Glutamatergic neuron (in vitro differentiated cells): ENCODE measurements around the gene POLR1A. TPM values are rescaled to one million over a fixed set of nuclear protein-coding genes. Genes with fewer than 3 reads are reported as not detected.

ENCODE experiments used
- DNase-seq: peaks from one replicate; pipeline ENCODE4 v3.0.0; 2022
- H3K27ac Mint-ChIP-seq: one replicate; pipeline ENCODE4 v1.8.0; 2020; ENCODE audit warnings: mild to moderate bottlenecking, mixed read lengths, inconsistent platforms; ENCODE audit not compliant: unreplicated experiment
- H3K27me3 Mint-ChIP-seq: one replicate; pipeline ENCODE4 v1.8.0; 2020; ENCODE audit warnings: mild to moderate bottlenecking, moderate library complexity, mixed read lengths, inconsistent platforms; ENCODE audit not compliant: unreplicated experiment
- H3K36me3 Mint-ChIP-seq: one replicate; pipeline ENCODE4 v1.8.0; 2020; ENCODE audit warnings: mild to moderate bottlenecking, mixed read lengths, inconsistent platforms; ENCODE audit not compliant: unreplicated experiment
- H3K4me1 Mint-ChIP-seq: one replicate; pipeline ENCODE4 v1.8.0; 2020; ENCODE audit warnings: mild to moderate bottlenecking, low read depth, mixed read lengths, inconsistent platforms; ENCODE audit not compliant: unreplicated experiment
- H3K4me3 Mint-ChIP-seq: one replicate; pipeline ENCODE4 v1.8.0; 2020; ENCODE audit warnings: mild to moderate bottlenecking, mixed read lengths, inconsistent platforms; ENCODE audit not compliant: unreplicated experiment
- H3K9me3 Mint-ChIP-seq: one replicate; pipeline ENCODE4 v1.8.0; 2020; ENCODE audit warnings: mild to moderate bottlenecking, moderate library complexity, mixed read lengths, inconsistent platforms; ENCODE audit not compliant: unreplicated experiment
- total RNA-seq: library from RNA; stranded (reverse); fragmentation: NEBNext Ultra II Directional; extraction: Animal tissue kit (Norgen Biotek cat#: 25700); gene quantifications from one replicate; pipeline ENCODE4 v1.2.1, GENCODE V29; 2021; ENCODE audit not compliant: unreplicated experiment
- TF ChIP-seq, protein P1 (sequence below): fragments of 200-600 bp; sonication (generic); IDR thresholded peaks from one replicate; pipeline ENCODE4 v1.5.0; 2021; ENCODE audit not compliant: partially characterized antibody, unreplicated experiment

The POLR1A gene
- total RNA-seq, 1 donor from 2014 or later, result 34.7 TPM

DNA sequence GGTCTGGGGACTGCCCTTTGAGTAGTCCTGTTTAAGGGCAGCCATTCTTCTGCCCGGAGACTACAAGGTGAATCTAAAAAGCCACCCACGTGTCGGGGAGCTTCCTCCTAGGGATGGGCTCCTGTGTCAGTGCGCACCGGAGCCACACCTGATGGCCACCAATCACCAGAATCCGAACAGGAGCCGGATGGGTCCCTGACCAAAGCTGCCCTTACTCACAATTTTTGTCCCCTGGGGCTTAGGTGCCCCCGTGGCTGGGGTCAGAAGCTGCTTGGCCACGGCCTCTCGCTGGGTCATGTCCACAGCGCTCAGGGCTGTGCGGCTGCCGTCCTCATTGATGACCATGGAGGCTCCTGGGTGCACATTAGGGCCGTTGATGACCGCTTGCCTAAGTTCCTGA lies 30.9 kb downstream of the POLR1A start:
- peaks cover 6% of the 10 kb centered on the region for H3K4me1 Mint-ChIP-seq
- TF ChIP-seq, protein P1, sequence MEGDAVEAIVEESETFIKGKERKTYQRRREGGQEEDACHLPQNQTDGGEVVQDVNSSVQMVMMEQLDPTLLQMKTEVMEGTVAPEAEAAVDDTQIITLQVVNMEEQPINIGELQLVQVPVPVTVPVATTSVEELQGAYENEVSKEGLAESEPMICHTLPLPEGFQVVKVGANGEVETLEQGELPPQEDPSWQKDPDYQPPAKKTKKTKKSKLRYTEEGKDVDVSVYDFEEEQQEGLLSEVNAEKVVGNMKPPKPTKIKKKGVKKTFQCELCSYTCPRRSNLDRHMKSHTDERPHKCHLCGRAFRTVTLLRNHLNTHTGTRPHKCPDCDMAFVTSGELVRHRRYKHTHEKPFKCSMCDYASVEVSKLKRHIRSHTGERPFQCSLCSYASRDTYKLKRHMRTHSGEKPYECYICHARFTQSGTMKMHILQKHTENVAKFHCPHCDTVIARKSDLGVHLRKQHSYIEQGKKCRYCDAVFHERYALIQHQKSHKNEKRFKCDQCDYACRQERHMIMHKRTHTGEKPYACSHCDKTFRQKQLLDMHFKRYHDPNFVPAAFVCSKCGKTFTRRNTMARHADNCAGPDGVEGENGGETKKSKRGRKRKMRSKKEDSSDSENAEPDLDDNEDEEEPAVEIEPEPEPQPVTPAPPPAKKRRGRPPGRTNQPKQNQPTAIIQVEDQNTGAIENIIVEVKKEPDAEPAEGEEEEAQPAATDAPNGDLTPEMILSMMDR, result no peak
- no peak overlapping the region for H3K4me3 Mint-ChIP-seq
- no peak for DNase-seq
- peaks cover 2% of the 10 kb centered on the region for H3K9me3 Mint-ChIP-seq
- no peaks in the 10 kb centered on the region for H3K27me3 Mint-ChIP-seq
- no peak overlapping the region for H3K27ac Mint-ChIP-seq
- peaks cover 14% of the 10 kb centered on the region for H3K36me3 Mint-ChIP-seq

DNA sequence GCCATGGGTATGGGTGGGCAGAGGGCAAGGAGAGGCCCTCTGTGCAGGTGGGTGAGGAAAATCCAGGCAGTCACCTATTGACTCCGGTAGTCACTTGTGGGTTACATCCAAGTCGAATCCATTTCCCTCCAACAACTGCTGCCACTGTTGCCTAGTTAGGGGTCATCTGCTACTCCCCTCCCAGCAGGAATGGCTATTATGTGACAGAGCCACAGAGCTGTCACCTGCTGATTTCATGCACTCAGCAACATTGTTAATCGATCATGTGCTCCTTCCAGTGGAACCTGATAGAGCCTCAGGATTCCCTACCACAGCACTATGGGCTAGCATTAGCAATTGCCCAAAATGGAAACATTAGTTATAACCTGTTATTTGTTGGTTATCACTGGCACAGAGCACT lies 31.4 kb downstream of the POLR1A start:
- no peak overlapping the region for H3K27ac Mint-ChIP-seq
- no peaks in the 10 kb centered on the region for H3K27me3 Mint-ChIP-seq
- TF ChIP-seq, protein P1, result no peak
- no peak for DNase-seq
- H3K4me1 Mint-ChIP-seq, result peaks cover 4% of the 10 kb centered on the region
- H3K9me3 Mint-ChIP-seq, result peaks cover 2% of the 10 kb centered on the region
- no peak overlapping the region for H3K4me3 Mint-ChIP-seq
- H3K36me3 Mint-ChIP-seq, result peaks cover 14% of the 10 kb centered on the region

DNA sequence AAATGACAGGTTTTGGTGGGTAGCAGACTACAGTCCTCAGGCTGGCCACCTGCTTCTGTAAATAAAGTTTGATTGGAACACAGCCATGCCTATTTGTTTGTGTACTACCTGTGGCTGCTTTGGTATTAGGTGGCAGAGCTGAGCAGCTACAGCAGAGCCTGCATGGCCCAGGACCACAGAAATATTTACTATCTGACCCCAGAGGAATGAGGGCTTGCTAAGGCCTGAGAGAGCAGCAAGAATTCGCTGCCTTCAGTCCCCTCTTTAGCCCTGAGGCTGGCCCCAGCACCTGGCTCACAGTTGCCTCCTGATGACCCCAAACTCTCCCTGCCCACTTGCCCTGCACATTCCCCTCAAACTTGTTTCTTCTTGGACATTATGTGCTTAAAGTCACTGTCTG lies 32.5 kb downstream of the POLR1A start:
- Mint-ChIP-seq H3K4me3 (no peak overlapping the region), H3K9me3 (no peaks in the 10 kb centered on the region), H3K36me3 (peaks cover 14% of the 10 kb centered on the region), H3K4me1 (no peaks in the 10 kb centered on the region), H3K27ac (no peak overlapping the region), H3K27me3 (no peaks in the 10 kb centered on the region)
- TF ChIP-seq, protein P1, result no peak
- DNase-seq, result no peak

DNA sequence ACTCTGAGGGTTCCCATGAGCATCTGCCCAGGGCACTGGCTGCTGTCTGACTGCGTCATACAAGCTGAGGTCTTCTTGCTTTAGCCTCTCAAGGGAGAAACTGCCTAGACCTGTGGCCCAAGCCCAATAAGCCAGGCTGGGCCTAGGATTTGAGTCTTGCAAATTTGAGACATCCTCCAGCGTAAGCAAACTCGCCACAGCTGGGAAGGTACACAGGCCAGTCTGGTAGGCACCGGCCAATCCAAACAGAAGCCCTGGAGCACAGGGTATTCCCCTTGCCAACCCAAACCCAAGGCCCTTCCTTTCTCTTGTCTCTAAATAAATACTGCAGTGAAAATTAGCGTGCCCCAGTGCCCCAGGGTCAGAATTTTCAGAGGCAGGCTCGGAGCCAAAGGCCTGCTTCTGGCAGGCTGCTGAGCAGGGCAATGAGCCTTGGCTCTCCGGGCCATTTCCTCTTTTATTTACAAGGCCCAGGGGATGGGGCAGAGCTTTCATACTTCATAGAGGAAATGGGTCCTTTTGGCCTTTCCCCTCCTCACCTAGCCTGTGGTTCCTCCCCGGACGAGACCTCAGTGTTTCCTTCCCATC lies 33.3 kb downstream of the POLR1A start:
- peaks cover 14% of the 10 kb centered on the region for H3K36me3 Mint-ChIP-seq
- no peaks in the 10 kb centered on the region for H3K27me3 Mint-ChIP-seq
- no peaks in the 10 kb centered on the region for H3K9me3 Mint-ChIP-seq
- H3K4me3 Mint-ChIP-seq, result no peak overlapping the region
- no peak for DNase-seq
- no peaks in the 10 kb centered on the region for H3K4me1 Mint-ChIP-seq
- TF ChIP-seq, protein P1, result no peak
- H3K27ac Mint-ChIP-seq, result no peak overlapping the region

DNA sequence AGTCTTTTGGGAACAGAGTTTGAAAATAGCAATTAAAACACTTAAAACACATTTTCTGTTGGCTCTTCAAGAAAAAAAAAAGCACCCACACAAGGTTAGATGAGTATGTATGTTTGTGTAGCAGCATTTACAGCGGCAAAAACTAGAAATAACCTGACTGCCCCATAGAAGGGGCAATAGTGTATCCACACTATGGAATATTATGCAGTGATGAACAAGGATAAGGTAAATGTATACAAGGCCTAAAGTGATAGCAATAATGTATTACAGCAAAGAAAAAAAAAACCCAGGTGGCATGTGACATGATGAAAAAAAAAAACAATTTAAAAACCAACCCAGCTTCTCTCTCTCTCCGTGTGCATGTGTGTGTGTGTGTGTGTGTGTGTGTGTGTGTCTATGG lies 34.8 kb downstream of the POLR1A start:
- Mint-ChIP-seq H3K36me3 (peaks cover 14% of the 10 kb centered on the region), H3K27me3 (no peaks in the 10 kb centered on the region), H3K4me3 (no peak overlapping the region), H3K9me3 (no peaks in the 10 kb centered on the region), H3K4me1 (no peaks in the 10 kb centered on the region), H3K27ac (no peak overlapping the region)
- TF ChIP-seq, protein P1, result no peak
- no peak for DNase-seq
